Left lobe of liver (tissue), 2 donors: ENCODE results near the gene TMEM200C. TPM values are rescaled to one million over a fixed set of nuclear protein-coding genes. Genes with fewer than 3 reads are reported as not detected.
A peak's percentile ranks its signal among the peaks of the same experiment; 100 is the strongest.
"Not testable (repeated sequence)": the region's sequence is repeated elsewhere in the genome, so short reads cannot be mapped to it uniquely, and the experiment has no call there.

Experiments
- ATAC-seq: fragments of 200-7000 bp; cut with Tn5 transposase; one replicate; pipeline ENCODE4 v1.9.1; 2020; ENCODE audit warnings: mild to moderate bottlenecking, moderate library complexity
- DNase-seq: peaks from one replicate; pipeline ENCODE4 v3.0.0-alpha.2; 2020; ENCODE audit warnings: low spot score
- total RNA-seq: library from RNA; stranded (reverse); gene quantifications from one replicate; pipeline ENCODE4 v1.2.1, GENCODE V29; 2021
- donor health status: DM: no; HTN: no; CAD: no; lungs with moderate emphysema.
- donor health status: DM: no; HTN: yes; CAD: no.

The TMEM200C gene
- total RNA-seq, 1 donor from 2014 or later = 3.7 TPM

- ATAC-seq (no peak), DNase-seq (no peak)
Observed at GRCh38 chr18:5892823-5893431, 2.4 kb downstream of the TMEM200C start.

- DNase-seq = no peak
Observed at GRCh38 chr18:5891854-5892215, 3.5 kb downstream of the TMEM200C start.

DNA sequence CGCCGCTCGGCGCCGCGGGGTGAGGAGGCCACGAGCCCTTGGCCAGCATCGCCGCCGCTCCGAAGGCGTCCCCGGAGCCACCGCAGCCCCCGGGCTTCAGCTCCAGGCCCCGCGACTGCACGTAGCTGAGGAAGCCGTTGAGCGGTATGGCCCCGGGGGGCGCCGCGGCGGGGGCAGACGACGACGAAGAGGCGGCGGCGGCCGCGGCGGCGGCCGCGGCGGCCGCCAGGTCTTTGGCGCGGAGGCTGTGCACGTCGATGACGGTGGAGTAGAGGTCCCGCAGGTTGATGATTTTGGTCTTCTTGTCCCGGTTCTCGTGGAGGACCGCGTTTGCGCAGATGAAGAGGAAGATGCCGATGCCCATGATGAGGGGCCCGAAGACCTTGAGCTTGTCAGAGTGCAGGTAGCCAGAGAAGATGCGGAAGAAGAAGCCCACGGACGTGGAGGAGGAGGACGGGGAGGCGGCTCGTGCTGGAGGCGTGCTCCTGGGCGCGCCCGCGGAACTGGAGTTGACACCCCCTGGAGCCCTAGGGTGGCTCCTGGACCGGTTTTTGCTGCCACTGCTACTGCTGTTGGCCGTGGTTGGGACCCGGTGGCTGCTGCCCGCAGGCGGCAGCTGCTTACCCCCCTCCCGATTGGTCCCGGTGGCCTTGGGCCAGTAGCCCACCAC is 4.0 kb downstream of the TMEM200C start:
- ATAC-seq (no peak), DNase-seq (no peak)

More at GRCh38 chr18:5891854-5892215, 3.5 kb downstream of the TMEM200C start:
- ATAC-seq = no peak

GRCh38 chr18:5890331-5891183 is 4.8 kb downstream of the TMEM200C start:
- peak; percentile 98 for ATAC-seq

GRCh38 chr18:5885361-5885760 is 10.0 kb downstream of the TMEM200C start:
- ATAC-seq (no peak), DNase-seq (no peak)

More at GRCh38 chr18:5890331-5891183, 4.8 kb downstream of the TMEM200C start:
- peak; percentile 52 for DNase-seq

DNA sequence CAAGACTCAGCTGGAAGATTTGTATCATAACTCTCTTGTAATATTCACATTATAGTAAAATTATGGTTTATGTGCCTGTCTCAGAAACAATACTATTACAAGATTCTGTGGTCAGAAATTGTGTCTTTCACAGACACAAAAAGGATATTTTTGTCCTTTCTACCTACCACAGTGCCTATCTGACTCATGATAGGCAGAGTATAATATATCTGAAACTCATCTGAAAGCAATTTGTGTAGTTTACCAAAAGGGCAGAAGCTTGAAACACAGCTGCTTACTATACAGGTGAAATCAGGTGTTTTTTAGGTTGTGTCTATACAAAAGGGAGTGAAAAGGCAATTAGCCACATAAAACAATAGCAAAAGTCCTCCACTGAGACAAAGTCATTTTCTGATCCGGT is 10.9 kb downstream of the TMEM200C start:
- no peak for DNase-seq
- ATAC-seq = no peak

DNA sequence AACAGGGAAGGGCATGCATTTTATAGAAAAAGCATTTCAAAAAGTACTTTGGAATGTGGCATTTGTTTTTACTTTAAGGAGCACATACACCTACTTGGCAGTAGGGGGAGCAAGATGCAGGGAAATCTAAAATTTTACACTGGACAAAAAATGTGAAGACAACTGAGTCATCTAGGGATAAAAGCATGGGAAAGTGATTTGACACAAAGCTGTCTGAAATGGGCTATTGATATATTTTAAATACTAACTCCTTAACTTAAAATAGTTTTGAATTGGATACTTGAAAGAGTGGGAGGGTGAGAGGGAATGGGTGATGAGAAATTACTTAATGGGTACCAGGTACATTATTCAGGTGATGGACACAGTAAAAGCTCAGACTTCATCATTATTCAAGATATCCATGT is 15.8 kb downstream of the TMEM200C start:
- ATAC-seq (peak; percentile 79), DNase-seq (no peak)

GRCh38 chr18:5876891-5877290 is 18.4 kb downstream of the TMEM200C start:
- no peak for DNase-seq
- no peak for ATAC-seq

GRCh38 chr18:5874336-5874735 is 21.0 kb downstream of the TMEM200C start:
- no peak for DNase-seq
- no peak for ATAC-seq

GRCh38 chr18:5872886-5873285 is 22.4 kb downstream of the TMEM200C start:
- DNase-seq = no peak

DNA sequence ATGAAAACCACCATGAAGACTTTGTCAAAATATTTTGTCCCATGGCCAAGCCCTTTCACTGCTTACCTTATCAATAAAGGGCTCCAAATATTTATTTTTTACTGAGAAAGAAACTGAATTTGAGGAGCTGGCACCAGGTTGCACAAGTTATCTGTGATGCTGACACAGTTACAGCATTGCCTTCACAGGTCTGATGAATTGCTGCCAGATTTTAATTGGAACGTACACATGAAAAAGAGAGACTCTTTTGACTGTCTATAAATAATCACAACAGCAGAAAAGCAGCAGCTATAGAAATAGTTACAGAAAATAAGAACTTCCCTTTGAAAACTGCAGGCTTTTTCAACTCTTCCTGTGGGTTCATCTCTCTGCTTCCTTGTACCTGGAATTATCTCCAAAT is 23.9 kb downstream of the TMEM200C start:
- DNase-seq (no peak), ATAC-seq (no peak)

More at GRCh38 chr18:5872886-5873285, 22.4 kb downstream of the TMEM200C start:
- no peak for ATAC-seq

DNA sequence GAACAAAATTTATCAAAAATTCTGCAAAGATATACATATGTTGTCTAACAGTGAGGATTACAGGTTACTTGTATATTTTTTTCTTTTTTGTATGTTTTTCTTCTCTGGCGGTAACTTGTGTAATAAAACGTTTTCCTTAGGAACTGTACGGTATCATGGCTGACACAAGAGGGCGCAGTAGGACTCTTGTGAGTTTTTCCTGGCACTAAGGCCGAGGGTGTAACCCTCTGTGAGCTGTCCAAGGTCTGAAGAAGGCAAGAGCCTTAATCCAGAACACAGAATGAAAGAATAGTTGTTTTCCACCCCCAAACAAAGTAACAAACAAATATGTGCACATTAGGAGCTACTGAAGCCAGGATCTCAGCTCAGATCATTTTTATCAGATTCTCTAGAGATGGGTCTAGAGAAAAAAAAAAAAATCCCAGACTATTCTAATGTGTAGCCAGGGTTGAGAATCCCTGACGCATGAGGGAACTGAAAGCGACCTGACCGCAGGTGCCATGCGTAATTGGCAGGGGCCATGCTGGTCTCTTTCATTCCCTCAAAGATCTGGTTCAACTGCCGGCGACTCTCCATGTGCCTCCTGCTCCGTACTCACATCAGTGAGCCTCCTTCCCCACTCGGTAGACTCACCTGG is 27.0 kb downstream of the TMEM200C start:
- ATAC-seq (peak; percentile 100), DNase-seq (peak; percentile 71)

DNA sequence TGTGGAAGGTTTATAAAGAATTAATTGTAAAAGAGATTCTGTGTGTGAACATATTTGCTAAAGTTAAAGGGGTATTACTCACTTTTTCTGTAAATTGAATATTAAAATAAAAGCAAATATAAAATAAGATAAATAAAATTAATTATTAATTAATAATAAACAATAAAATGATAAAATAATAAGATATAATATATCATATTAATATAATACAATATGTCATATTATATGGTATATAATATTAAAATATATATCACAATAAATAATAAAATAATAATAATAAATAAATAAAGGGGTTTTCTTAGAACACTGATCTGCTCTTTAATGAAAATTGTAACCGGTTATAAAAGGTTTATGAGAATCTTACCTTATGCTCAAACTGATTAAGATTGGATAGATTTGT is 29.8 kb downstream of the TMEM200C start:
- DNase-seq (no peak), ATAC-seq (no peak)

- DNase-seq, ATAC-seq: not testable (repeated sequence)
Observed at GRCh38 chr18:5862127-5862526, 33.2 kb downstream of the TMEM200C start.

DNA sequence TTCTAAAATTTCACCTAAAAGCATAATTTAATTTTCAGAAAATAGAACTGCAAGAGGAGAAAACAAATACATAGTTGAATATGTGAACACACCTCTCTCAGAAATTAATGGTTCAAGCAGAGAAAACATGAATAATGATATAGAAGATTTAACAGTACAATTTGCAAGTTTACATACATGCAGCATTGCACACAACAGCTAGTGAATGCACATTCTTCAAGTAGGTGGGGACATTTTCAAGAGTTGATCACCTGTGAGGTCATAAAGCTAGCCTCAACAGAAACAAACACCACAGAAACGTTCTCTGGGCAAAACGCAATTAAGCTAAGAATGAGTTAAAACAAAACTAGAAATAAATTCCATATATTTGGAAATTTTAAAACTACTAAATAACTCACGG is 38.1 kb downstream of the TMEM200C start:
- no peak for DNase-seq
- no peak for ATAC-seq

DNA sequence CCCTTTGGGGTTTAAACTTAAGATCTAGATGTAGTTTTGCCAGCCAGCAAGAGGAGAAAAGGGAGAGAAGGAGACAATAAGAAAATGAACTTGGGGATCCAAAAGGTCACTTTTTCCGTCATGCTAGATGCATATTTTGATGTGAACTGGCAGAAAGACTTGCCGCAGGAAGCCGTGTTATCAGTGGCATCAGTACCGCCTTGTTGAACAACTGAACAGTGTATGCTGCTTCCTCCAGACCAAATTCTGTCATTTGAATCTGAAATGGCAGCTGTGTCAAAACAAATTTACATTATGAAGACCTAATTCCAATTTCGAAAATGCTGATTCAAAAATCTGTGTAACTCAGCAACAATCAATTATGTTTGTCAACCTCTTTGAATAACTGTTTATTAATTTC is 42.1 kb downstream of the TMEM200C start:
- no peak for DNase-seq
- no peak for ATAC-seq

- ATAC-seq (no peak), DNase-seq (no peak)
Observed at GRCh38 chr18:5851998-5852397, 43.3 kb downstream of the TMEM200C start.

DNA sequence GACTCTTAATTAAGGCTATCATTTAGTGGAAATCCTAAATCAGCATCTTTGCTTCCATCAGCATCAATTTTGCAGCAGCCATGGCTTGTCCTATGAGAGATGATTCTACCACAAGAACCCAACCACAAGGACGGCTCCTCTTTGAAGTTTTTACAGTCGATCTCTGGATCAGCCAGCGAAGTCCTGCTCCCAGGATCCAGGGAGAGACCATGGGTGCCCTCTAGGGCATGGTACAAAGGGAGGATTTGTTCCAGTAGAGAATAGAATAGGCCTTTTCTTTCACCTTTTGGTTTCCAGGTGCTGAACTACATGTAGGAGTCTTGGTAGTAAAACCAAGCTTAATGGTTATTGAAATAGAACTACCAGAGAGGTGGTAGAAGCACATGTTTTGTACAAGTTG is 52.7 kb downstream of the TMEM200C start:
- no peak for ATAC-seq
- DNase-seq = no peak

DNA sequence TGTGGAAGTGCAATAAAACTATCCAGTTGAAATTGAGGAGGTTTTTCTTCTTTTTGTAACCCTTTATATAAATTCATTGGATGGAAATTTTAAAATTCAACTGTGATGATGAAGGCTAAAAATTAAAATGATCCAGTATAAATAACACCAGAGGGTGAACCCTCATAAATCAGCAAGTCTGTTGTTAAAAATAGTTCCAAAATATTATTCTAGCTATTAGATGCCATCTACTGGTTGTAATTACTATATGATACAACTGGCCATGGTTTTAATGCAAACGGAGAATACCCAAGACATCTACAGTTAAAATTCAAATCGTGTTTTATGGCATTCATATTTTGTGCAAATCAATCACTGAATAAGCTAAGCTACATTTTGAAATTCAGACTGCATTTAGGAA is 53.8 kb downstream of the TMEM200C start:
- no peak for DNase-seq
- ATAC-seq = no peak

DNA sequence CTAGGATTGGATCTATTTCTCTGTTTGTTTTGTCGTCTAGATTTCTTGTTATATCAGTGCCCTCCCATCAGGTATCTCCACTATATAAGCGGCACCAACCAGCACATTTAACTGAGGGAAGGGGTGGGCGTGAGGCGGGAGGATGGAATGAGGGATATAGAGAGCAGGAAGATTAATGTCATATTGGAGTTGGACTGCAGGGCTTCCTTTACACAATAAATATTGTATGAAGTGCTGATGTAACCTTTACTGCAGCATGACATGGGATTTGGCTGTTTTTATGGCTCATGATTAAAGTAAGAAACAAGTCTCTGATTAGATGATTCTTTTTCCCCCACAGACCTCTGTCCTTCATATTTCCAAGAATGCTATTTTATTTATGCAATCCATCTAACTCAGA is 54.8 kb downstream of the TMEM200C start:
- ATAC-seq (no peak), DNase-seq (no peak)

DNA sequence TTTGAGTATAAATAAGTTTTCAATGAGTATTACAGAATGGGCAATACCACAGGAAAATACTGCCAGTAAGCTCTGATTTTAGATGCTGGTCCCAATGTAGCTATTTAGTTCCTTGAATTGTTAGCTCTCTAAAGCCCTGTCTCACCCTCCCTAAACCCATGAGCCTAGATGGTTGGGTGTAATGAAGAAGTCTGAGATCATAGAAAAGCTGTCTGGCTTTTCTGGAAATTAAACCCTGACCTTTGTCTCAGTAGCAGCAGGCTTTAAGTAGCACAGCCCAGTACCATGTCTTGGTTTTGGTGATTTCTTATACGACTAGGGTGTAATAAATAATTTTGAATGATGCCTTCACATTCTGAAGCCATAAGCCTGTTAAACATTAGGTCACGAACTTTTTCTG is 55.3 kb downstream of the TMEM200C start:
- no peak for ATAC-seq
- DNase-seq = no peak
